HCT116 (cell line): Measurements from ENCODE around the gene PCDH9. TPM values are rescaled to one million over a fixed set of nuclear protein-coding genes. Genes with fewer than 3 reads are reported as not detected.

Experiments used
- ATAC-seq: fragments of 200-7000 bp; cut with Tn5 transposase; 2 replicates; pipeline ENCODE4 v1.9.1; 2020; ENCODE audit warnings: mild to moderate bottlenecking, moderate library complexity
- BruUV-seq: library from RNA; stranded (reverse); fragments of 400-500 nt; replicated peaks from 2 replicates; lab custom pipeline; 2021; lab: Mats Ljungman, UMichigan
- CTCF ChIA-PET: fragments of 300-600 bp; sonication (Branson Sonifier 250); formaldehyde crosslinking; loops from one replicate; lab custom pipeline; 2021; ENCODE audit warnings: antibody characterized with exemption; lab: Charles Lee
- POLR2A ChIA-PET: fragments of 300-600, 350-600 bp; sonication (Branson Sonifier 250); formaldehyde crosslinking; loops from one replicate; lab custom pipeline; 2021; ENCODE audit warnings: antibody characterized with exemption; lab: Charles Lee
- RAD21 ChIA-PET, 2 experiments: fragments of 300-600 bp; sonication (Branson Sonifier 250); formaldehyde crosslinking; loops; one replicate each; lab custom pipeline; 2023; ENCODE audit warnings: low total read pairs in 2 of 2; ENCODE audit not compliant: uncharacterized antibody in 2 of 2, unreplicated experiment in 2 of 2, low non-redundant PET in 1 of 2; lab: Charles Lee
- DNase-seq: peaks from one replicate; pipeline ENCODE4 v3.0.0-alpha.2; 2010; ENCODE audit warnings: low read depth, low spot score
- H2AFZ ChIP-seq: fragments of 200-600 bp; shearing (Covaris generic), sonication (generic); 2 replicates; pipeline ENCODE4 v1.6.1; 2017; ENCODE audit warnings: low read depth, mixed run types, mixed read lengths, antibody characterized with exemption, low read length; ENCODE audit not compliant: poor library complexity, severe bottlenecking
- H3K27ac ChIP-seq: 2 replicates; pipeline ENCODE4 v1.5.1; 2012; ENCODE audit warnings: low read depth, low read length
- H3K27me3 ChIP-seq: fragments of 200-600 bp; sonication (generic); 2 replicates; pipeline ENCODE4 v1.6.1; 2016; ENCODE audit warnings: mixed run types, low read length, mixed read lengths; ENCODE audit not compliant: insufficient read depth
- H3K36me3 ChIP-seq, 2 experiments: fragments of 200-500 bp in 1 of 2; fragments of 200-600 bp in 1 of 2; sonication (Bioruptor generic) in 1 of 2; sonication (generic) in 1 of 2; 2 replicates each; pipeline versions ENCODE4 v1.5.1 to v1.6.1; 2014 to 2016; ENCODE audit warnings: low read length in 2 of 2, inconsistent platforms in 1 of 2, mixed read lengths in 1 of 2, mixed run types in 1 of 2; ENCODE audit not compliant: insufficient read depth in 2 of 2, control insufficient read depth in 1 of 2
- H3K4me1 ChIP-seq, 2 experiments: fragments of 200-600 bp in 1 of 2; sonication (generic) in 1 of 2; 2 replicates each; pipeline versions ENCODE4 v1.5.1 to v1.6.1; 2012 to 2017; ENCODE audit warnings: low read length in 2 of 2, inconsistent platforms in 1 of 2, mild to moderate bottlenecking in 1 of 2, mixed read lengths in 1 of 2, mixed run types in 1 of 2, moderate library complexity in 1 of 2; ENCODE audit not compliant: insufficient read depth in 2 of 2, control insufficient read depth in 1 of 2
- H3K4me2 ChIP-seq: fragments of 200-600 bp; sonication (generic); 2 replicates; pipeline ENCODE4 v1.6.1; 2017; ENCODE audit warnings: mixed run types, low read length, mixed read lengths
- H3K4me3 ChIP-seq, 2 experiments: fragments of 200-600 bp in 1 of 2; sonication (generic) in 1 of 2; replicated peaks in 1 of 2; 2 replicates each; pipeline ENCODE4 v1.5.1; 2011 to 2016; ENCODE audit warnings: low read length in 2 of 2, control low read depth in 1 of 2, low read depth in 1 of 2, mild to moderate bottlenecking in 1 of 2, mixed read lengths in 1 of 2, mixed run types in 1 of 2
- H3K79me2 ChIP-seq: fragments of 200-600 bp; sonication (generic); 2 replicates; pipeline ENCODE4 v1.6.1; 2017; ENCODE audit warnings: mild to moderate bottlenecking, mixed run types, low read length, moderate library complexity, mixed read lengths; ENCODE audit not compliant: insufficient read depth
- H3K9ac ChIP-seq: fragments of 200-600 bp; sonication (generic); 2 replicates; pipeline ENCODE4 v1.6.1; 2016; ENCODE audit warnings: low read length, mixed read lengths
- H3K9me2 ChIP-seq: fragments of 200-600 bp; sonication (generic), shearing (Covaris generic); 2 replicates; pipeline ENCODE4 v1.6.1; 2017; ENCODE audit warnings: mixed run types, mild to moderate bottlenecking, moderate library complexity; ENCODE audit not compliant: insufficient read depth
- H3K9me3 ChIP-seq, 2 experiments: fragments of 200-500 bp in 1 of 2; fragments of 200-600 bp in 1 of 2; sonication (Bioruptor generic) in 1 of 2; sonication (generic) in 1 of 2; 2 replicates each; pipeline ENCODE4 v1.6.1; 2014 to 2017; ENCODE audit warnings: low read length in 2 of 2, mixed read lengths in 2 of 2, inconsistent platforms in 1 of 2, low read depth in 1 of 2, mild to moderate bottlenecking in 1 of 2, mixed run types in 1 of 2, moderate library complexity in 1 of 2; ENCODE audit not compliant: control insufficient read depth in 1 of 2, insufficient read depth in 1 of 2
- H4K20me1 ChIP-seq: fragments of 200-600 bp; sonication (generic), shearing (Covaris generic); 2 replicates; pipeline ENCODE4 v1.6.1; 2017; ENCODE audit warnings: mixed run types, mild to moderate bottlenecking, moderate library complexity; ENCODE audit not compliant: insufficient read depth
- ATF3 ChIP-seq: IDR thresholded peaks from 2 replicates; pipeline ENCODE4 v1.6.1; 2012
- CEBPB ChIP-seq: IDR thresholded peaks from 2 replicates; pipeline ENCODE4 v1.6.1; 2012; ENCODE audit warnings: low read depth
- CTCF ChIP-seq, 3 experiments: fragments of 200-600 bp in 1 of 3; sonication (generic) in 1 of 3; IDR thresholded peaks in 2 of 3; conservative IDR thresholded peaks in 1 of 3; 2 replicates each; pipeline ENCODE4 v1.5.1; 2012 to 2017; ENCODE audit warnings: low read depth in 2 of 3, low read length in 2 of 3, antibody characterized with exemption in 1 of 3, borderline replicate concordance in 1 of 3, control low read depth in 1 of 3, mild to moderate bottlenecking in 1 of 3, mixed read lengths in 1 of 3, mixed run types in 1 of 3, moderate library complexity in 1 of 3; ENCODE audit not compliant: insufficient read depth in 1 of 3
- EGR1 ChIP-seq: IDR thresholded peaks from 2 replicates; pipeline ENCODE4 v1.6.1; 2012; ENCODE audit warnings: low read depth
- EZH2 ChIP-seq: fragments of 200-600 bp; sonication (generic); IDR thresholded peaks from 2 replicates; pipeline ENCODE4 v1.6.1; 2017; ENCODE audit warnings: antibody characterized with exemption, mixed run types
- EZH2phosphoT487 ChIP-seq: fragments of 200-600 bp; IDR thresholded peaks from 2 replicates; pipeline ENCODE4 v1.6.1; 2018; ENCODE audit warnings: antibody characterized with exemption, borderline replicate concordance
- FOSL1 ChIP-seq: IDR thresholded peaks from 2 replicates; pipeline ENCODE4 v1.6.1; 2012; ENCODE audit warnings: low read depth
- MAX ChIP-seq: IDR thresholded peaks from 2 replicates; pipeline ENCODE4 v1.6.1; 2012
- POLR2A ChIP-seq: IDR thresholded peaks from 2 replicates; pipeline ENCODE4 v1.7.0; 2011; ENCODE audit warnings: borderline replicate concordance; ENCODE audit not compliant: insufficient read depth, insufficient read length; ENCODE audit errors: extremely low read depth
- POLR2AphosphoS5 ChIP-seq: IDR thresholded peaks from 2 replicates; pipeline ENCODE4 v1.6.1; 2011; ENCODE audit warnings: mild to moderate bottlenecking, low read depth, low read length, moderate library complexity
- RAD21 ChIP-seq: IDR thresholded peaks from 2 replicates; pipeline ENCODE4 v1.6.1; 2012; ENCODE audit warnings: low read depth, mild to moderate bottlenecking
- REST ChIP-seq: IDR thresholded peaks from 2 replicates; pipeline ENCODE4 v1.6.1; 2012; ENCODE audit warnings: low read depth
- SRF ChIP-seq: IDR thresholded peaks from 2 replicates; pipeline ENCODE4 v1.6.1; 2012; ENCODE audit warnings: low read depth
- YY1 ChIP-seq: IDR thresholded peaks from 2 replicates; pipeline ENCODE4 v1.6.1; 2011; ENCODE audit warnings: low read length, low read depth, moderate library complexity, mild to moderate bottlenecking; ENCODE audit not compliant: insufficient replicate concordance; ENCODE audit errors: extremely low read depth
- ZBTB33 ChIP-seq: IDR thresholded peaks from 2 replicates; pipeline ENCODE4 v1.6.1; 2011; ENCODE audit warnings: mild to moderate bottlenecking, low read length, moderate library complexity; ENCODE audit not compliant: insufficient replicate concordance; ENCODE audit errors: extremely low read depth
- intact Hi-C: fragments of 100-400 bp; cut with micrococcal nuclease; formaldehyde crosslinking; loops from 2 replicates; pipeline ENCODE4 v1.10.0; 2022
- total RNA-seq: library from RNA; stranded (reverse); gene quantifications from one replicate; pipeline ENCODE4 v1.2.1, GENCODE V29; 2021; ENCODE audit not compliant: unreplicated experiment

Gene PCDH9
- total RNA-seq, 1 experiment from 2014 or later = 0.02 TPM

- TF ChIP-seq RAD21 (no peak), EZH2phosphoT487 (no peak)
Observed at GRCh38 chr13:67228031-67228430, 2.1 kb downstream of the PCDH9 start (continued).

- TF ChIP-seq EZH2 (no peak), POLR2A (no peak), RAD21 (no peak), ZBTB33 (no peak), EGR1 (no peak), CTCF (IDR thresholded peaks at IDR 0.05 in 2 of 3, conservative IDR thresholded peaks at IDR 0.05 in 1 of 3; ENCODE audit: borderline replicate concordance in 1 of 3, insufficient read depth in 1 of 3, low read depth in 2 of 3, low read length in 2 of 3) (no peak), SRF (no peak), POLR2AphosphoS5 (no peak), CEBPB (no peak), YY1 (no peak), FOSL1 (no peak), MAX (no peak), REST (no peak), ATF3 (no peak)
- POLR2A ChIA-PET = no interaction called here
- Histone ChIP-seq H3K4me1 (peaks cover 0 to 3% of the 10 kb centered on the region in 2 experiments; a peak in 1 of 4 replicates), H2AFZ (no peak overlapping the region), H3K79me2 (no peaks in the 10 kb centered on the region), H3K4me2 (no peak overlapping the region), H3K4me3 (no peak overlapping the region), H3K9ac (no peak overlapping the region), H4K20me1 (no peaks in the 10 kb centered on the region), H3K9me2 (no peaks in the 10 kb centered on the region), H3K9me3 (no peaks in the 10 kb centered on the region), H3K27ac (no peak overlapping the region), H3K27me3 (no peaks in the 10 kb centered on the region), H3K36me3 (no peaks in the 10 kb centered on the region)
- no peak for ATAC-seq
- no peak for DNase-seq
- BruUV-seq = no TSS peak
- RAD21 ChIA-PET = no interaction called here
- CTCF ChIA-PET = no interaction called here
- intact Hi-C loops = no loop called here
Observed at GRCh38 chr13:67227131-67227983, 2.8 kb downstream of the PCDH9 start.
